T-helper 22 cell (primary cell): ENCODE measurements around the gene LRRC47.

Experiments used
- DNase-seq: peaks from one replicate; pipeline ENCODE4 v3.0.0-alpha.2; 2020; ENCODE audit warnings: low read depth

The LRRC47 gene

DNA sequence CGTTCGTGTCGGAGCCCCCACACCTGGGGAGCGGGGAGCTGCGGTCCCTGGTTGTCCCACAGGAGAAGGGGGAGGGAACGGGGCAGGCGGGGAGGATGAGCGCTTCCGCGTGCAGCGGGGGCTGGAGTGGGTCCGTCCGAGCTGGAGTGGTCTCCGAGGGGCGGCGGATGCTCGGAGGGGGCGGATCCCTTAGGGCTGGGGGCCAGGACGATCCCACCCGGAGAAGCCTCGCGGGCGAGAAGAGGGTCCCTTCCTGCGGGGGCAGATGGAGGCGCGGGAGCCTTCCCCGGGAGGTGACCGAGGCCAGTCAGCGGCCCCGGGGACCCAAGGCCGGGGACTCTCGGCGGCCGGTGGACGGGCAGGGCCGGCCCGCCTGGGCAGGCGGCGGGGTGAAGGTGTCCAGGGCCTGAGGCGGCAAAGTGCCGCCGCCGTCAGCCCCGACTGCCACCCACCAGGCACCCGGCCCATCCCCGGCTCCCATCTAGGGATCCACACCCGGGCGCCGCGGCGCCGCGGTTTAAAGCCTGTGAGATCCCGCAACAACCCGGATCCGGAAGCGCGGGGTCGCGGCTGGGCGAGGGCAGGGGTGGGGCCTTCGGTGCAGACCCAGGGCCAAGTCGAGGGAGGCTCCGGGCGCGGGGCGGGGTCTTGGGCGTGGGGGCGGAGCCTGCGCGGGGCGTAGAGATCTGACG lies 49.3 kb downstream of the LRRC47 start:
- DNase-seq: peak; percentile 72

DNA sequence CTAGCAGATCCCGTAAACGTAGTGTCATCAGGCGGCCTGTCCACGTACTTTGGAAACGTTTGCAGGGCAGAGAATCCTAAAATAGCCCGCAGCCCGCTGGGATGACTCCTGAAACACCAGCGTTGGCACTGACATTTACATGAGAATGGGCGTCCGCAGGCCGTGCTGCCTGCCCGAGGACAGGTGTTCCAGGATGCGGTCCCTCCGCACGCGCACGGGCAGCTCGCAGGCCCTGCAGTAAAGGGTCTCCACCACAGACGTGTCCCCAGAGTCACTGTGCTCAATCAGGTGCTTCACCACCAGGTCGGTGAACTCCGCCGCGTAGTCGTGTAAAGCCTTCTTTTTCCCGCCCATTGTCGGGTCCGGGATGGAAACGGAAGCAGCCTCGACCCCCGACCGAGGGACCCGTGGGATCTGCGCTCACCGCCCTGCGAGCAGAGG lies 49.9 kb downstream of the LRRC47 start:
- DNase-seq: no peak

DNA sequence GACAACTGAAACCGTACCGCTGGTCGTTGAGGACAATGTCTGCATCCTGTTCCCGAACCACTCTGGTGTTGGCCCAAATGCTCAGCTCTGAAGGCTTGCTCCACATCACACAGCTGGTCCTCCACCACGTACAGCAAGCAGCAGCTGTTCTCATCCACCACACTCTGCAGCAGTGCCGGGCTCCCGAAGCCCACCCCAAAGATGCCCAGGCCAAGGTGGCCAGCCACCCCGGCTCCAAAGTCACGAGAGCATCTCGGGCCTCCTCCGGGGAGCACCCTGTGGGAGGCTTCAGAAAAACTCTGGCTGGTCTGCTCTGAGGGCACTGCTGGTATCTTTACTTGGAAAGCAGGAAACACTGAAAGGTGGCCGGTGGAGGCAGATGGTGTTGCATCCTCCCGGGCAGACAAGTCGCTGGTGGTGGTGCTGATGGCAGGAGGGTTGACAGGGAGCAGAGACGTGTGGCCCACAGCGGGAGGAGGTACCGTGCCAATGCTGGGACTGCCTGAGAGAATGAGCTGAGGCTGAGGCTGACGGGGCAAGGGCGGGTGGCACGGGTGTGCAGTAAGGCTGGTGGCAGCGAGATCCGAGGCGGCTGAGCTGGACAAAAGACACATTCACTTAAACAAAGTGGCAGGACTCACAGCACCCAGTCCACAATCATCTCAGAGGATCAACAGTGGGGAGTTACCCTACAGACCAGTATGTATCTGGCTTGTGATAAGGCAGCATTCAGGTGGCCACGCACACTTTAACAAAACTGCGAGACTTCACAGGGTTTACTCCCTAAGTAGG lies 50.5 kb downstream of the LRRC47 start:
- no peak for DNase-seq

DNA sequence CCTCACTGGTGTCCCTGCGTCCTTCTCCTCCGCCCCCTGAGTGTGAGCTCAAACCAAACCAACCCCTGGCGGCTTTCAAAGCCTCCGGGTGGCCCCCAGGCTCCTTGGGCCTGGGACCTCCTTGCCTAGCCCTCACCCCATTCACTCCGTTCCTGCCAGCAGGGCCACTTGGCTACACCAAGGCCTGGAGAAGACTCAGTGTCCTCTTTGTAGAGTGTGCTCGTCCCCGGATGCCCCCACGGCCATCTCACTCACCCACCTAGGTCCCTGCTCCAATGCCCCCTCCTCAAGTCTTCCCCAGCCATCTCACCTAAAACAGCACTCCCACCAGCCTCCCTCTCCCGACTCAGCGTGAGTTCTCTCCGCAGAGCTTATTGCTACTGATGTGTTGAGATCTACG lies 51.2 kb downstream of the LRRC47 start:
- no peak for DNase-seq

DNA sequence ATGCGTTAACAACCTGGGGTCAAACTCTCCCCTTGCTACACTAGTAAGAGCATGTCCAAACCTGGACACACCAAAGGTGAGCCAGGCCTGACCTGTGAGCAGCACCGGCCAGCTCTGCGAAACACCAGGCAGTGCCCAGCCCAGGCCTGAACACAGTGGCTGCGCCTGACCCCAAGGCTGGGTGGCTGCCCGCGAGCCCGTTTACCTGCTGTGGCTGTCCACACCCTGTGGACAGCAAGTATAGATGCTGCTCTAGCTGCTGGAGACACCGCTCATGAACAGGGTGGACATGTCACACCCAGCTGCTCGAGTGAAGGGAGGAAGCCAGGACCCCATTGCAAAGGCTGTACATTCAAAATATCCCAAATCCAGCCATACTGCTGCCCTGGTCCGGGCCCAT lies 51.7 kb downstream of the LRRC47 start:
- DNase-seq: no peak

DNA sequence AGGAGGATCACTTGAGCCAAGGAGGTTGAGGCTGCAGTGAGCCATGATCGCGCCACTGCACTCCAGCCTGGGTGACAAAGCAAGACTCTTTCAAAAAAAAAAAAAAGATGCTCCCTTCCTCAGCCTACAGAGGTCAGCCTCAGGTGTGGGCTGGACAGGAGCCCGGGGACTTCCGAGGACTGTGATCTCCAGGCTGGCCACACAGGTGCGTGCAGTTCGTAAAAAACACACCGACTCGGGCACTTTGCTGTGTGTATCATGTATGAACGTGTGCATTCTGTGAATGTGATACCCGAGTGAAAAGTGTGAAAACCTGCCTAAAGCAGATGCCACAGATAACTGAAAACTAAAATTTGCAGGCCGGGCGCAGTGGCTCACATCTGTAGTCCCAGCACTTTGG lies 52.5 kb downstream of the LRRC47 start:
- DNase-seq: no peak

DNA sequence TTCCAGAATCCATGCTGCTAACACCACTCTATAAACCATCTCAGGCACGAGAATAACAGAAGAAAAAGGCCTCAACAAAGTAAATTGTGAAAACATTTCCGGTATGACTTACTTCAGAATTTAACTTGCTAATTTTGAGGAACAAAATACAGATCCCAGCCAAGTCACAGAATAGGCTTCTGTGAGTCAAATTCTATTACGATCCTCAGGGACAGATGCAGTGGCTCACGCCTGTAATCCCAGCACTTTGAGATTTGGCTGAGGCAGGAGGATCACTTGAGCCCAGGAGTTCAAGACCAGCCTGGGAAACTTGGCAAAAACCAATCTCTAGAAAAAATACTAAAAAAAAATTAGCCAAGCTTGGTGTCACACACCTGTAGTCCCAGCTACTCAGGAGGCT lies 52.9 kb downstream of the LRRC47 start:
- no peak for DNase-seq

DNA sequence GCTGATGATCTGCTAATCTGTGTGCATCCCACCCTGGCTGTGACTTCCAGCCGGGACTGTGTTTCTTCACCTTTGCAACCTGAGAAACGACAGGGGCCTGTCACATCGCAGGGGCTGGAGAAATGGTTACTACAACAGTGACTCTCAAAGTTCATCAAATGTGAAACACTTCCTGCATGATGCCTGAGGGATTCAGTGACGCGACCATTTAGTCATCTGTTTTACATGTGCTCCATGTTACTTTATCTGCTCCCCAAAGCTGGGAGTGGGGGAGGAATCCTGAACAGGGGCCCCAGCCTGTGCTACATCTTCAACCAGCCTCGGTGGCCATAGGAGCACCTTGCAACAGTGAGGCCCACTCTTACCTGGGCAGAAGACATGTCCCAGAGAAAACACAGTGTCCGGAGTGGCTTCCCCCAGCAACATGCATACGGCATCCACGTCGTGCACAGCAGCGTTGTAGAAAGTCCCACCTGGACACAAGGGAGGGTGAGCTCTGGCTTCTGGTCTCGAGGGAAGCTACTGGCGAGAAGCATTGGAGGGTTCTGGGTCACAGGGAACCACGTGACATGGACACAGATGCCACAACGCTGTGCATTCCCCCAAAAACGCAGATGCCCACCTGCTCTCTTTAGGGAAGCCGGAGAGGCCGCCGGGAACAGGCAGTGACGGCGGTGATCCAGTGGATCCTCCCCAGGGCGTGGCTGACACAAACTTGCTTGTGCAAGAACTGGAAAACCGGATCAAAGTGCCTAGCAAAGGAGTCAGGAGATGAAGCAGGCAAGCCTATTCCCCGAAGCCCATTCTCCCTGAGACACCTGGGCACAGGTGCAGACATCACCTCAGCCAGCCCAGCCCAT lies 53.6 kb downstream of the LRRC47 start:
- no peak for DNase-seq

DNA sequence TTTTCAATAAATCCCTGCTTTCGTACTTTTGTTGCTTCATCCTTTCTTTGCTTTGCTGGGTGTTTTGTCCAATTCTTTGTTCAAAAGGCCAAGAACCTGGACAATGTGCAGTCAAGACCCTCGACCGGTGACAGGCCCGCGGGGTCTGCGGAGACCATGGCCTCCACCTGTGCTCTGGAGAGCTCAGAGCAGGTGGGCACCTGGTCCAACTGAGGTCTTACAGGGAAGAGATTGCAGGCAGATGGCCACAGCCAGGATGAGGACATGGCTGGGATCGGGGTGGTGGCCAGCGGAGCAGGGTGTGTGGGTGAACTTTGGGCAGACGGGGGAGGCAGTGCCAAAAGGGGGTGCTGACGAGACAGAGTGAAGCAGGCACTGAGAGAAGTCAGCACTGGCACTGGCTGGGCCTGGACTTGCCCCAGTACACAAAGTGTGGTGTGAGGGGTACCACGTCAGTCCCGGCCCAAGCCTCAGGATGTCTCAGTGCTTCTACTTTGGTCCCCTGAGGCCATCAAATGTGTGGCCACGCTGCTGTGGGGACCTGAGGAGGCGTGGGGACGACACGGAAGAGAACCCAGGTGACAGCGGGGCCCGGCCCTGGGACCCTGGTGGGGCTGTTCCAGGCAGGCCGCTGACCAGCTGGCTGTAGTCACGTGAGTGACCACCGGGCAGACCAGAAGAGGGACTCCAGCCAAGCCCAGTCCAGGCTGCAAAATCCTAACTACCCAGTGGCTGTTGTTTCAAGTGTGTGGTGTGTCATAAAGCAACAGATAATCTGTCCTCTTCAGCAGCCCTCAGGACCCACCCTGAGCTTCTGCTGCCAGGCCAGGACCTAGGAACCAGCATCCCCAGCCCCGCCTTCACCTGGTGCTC lies 54.5 kb downstream of the LRRC47 start:
- no peak for DNase-seq

DNA sequence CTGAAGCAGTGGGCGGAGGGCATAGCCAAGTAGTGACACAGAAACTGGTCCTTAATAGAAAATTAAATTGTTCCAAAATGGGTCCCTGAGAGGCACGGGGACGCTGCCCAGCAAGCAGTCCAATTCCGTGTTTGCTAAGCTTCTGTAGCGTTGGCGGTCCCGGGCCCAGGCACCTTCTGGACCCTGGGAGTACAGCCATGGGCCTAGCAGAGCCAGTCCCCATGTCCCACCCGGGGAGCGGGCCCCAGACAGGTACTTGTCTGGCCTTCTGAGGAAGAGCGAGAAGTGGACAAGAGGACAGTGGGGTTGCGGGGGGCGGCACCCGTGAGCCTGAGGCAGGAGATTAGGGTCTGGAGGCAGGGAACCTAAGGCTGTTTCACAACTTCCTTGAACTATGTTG lies 55.5 kb downstream of the LRRC47 start:
- DNase-seq: no peak

DNA sequence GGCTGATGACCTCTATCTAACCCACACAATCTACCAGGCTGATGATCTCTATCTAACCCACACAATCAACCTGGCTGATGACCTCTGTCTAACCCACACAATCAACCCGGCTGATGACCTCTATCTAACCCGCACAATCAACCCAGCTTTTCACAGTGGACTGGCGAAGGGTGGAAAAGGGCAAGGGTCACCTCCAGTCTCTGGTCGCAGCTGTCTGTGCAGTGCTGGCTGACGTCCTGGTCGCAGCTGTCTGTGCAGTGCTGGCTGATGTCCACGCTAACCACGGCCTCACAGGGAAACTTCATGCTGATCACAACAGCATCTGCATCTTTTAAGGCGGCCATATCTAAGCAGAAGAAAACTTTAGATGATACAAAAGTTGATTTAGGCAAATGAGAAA lies 56.3 kb downstream of the LRRC47 start:
- DNase-seq: no peak

DNA sequence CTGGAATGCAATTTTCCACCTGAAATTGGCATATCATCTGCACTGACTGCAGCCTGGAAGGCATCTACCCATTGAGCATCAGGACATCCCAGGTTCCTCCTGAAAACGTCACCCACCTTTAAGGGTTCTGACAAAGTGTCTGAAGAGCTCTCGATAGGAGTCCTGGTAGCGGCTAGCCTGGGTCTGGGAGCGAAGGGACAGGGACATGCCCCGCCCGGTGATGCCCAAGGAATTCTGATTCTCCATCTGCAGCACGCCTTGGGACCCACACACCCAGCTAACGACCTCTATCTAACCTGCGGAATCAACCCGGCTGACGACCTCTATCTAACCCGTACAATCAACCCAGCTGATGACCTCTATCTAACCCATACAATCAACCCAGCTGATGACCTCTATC lies 57.4 kb downstream of the LRRC47 start:
- no peak for DNase-seq

DNA sequence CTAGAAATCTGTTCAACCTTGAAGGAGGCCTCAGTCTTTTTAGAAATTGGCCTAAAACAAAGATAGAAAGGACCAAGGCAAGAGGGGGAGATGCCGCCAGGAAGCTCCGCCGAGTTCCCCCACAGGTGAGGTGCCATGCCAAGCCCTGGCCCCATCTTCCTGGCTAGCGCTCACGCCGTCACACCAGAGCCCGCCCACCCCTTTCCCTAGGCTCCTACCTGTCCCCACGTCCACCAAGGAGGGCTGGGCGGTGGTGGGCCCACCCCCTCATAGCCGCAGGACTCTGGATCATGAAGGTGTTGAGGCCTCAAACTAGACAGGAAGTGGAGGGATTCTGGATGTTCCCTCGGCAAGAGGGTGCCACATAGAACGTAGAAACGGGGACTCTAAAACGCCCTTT lies 59.6 kb downstream of the LRRC47 start:
- DNase-seq: no peak

DNA sequence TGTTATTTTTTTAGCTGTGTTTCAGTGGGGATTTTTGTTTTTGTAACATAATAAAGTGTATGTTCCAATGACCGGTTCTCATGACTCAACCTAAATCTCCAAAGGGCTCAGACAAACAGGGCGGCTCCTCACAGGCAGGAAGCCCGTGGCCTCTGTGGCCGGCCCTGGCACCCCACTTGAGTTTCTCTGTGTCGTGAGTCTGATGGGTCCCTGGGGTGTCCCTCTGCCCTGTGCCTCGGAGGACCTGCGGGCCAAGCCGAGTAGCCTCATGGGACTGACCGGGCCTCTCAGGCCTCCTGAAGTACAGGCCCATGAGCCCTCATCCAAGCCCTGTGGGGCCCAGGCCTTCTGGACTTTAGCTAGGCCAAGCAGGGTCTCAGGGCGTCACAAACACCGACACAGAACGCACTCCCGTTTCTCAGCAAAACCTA lies 60.2 kb downstream of the LRRC47 start:
- DNase-seq: no peak

DNA sequence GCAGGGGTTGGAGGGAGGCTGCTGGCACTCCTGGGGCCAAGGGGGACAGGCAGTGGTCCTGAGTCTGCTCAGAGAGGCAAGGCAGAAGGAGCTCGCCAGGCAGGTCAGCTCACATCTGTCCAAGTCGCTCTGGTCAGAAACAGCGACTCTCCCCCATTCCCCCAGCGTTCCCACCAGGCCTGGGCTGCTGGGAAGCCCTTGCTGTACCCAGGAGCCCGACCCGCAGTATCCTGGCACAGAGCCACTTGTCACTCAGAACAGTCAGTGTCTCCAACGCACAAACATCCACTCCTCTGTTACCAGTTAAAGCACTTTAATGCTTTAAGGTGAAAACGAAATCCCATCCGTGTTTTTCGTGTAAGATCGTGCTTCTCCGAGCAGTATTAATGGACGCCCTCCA lies 60.6 kb downstream of the LRRC47 start:
- no peak for DNase-seq

DNA sequence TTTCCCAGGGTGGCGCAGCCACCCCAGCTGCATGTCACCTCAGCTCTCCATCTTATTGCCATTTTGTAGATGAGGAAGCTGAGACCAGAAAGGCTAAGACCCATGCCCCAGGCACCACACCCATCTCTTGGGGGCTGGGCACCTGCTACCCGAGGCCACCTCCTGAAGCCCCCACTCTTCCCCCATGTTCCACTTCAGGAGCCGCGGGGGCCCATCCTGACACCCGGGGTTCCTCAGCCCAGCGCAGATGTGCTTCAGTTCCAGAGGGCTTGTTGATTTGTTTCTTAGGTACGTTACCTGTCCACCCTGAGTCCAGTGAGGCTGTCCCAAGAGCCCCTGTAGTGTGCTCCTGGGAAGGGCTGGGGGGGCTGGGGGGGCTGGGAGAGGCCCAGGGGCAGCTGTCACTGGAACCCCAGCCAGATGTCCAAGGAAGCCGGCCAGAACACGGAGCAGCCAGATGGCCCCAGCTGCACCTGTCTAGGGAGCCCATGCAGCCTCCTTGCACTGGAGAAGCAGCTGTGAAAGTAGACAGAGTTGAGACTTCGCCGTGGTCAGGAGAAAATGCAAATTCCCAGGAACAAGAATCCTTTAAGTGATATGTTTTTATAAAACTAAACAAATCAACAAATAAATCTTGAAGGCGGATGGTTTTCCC lies 61.1 kb downstream of the LRRC47 start:
- no peak for DNase-seq

DNA sequence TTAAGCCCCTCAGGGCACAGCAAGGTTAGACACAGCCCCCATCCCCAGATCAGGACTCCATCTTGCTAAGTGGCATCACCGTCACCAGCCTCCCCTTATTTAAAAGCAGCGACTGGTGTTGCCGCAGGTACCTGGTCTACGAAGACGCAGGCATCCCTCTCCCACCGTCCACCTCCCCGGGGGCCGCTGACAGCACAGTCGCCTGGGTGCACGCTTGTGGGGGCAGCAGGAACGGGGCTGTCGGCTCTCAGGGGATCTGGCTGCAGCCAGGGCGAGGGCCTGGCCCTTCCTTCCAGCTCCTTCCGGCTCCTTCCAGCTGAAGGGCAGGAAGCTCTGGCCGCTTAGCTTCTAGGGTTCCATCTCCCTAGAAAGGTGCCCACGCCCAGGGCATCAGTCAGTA lies 61.7 kb downstream of the LRRC47 start:
- DNase-seq: no peak

DNA sequence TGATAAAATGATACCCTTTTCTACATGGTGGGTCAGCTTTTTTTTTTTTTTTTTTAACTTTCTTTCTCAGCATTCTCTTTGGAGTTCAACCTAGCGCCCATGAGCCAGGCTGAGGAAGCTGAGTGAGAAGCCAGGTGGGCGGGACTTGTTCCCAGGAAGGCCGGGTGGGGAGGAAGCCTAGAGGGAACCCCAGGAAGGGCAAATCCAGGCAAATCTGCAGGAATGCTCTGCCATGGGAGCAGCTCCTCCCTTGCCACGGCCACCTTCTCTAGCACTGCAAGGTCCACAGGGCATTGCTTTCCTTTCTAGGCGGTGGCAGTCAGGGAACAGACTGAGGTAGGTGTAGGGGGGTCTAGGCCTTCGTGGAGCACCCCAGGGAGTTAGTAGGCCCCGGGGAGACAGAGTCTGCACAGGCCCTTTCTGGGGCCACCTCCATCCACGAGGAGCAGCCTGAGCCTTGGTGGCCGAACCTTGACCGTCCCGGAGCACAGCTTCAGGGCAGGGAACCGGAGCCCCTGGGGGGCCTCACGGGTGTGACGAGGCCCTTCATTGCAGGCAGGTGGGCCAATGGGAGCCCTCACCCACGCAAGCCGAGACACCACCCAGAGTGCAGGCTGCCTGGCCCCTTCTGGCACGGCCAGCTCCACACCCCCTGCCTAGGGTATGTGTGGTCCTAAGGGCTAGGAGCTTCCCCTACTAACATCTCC lies 62.3 kb downstream of the LRRC47 start:
- no peak for DNase-seq

DNA sequence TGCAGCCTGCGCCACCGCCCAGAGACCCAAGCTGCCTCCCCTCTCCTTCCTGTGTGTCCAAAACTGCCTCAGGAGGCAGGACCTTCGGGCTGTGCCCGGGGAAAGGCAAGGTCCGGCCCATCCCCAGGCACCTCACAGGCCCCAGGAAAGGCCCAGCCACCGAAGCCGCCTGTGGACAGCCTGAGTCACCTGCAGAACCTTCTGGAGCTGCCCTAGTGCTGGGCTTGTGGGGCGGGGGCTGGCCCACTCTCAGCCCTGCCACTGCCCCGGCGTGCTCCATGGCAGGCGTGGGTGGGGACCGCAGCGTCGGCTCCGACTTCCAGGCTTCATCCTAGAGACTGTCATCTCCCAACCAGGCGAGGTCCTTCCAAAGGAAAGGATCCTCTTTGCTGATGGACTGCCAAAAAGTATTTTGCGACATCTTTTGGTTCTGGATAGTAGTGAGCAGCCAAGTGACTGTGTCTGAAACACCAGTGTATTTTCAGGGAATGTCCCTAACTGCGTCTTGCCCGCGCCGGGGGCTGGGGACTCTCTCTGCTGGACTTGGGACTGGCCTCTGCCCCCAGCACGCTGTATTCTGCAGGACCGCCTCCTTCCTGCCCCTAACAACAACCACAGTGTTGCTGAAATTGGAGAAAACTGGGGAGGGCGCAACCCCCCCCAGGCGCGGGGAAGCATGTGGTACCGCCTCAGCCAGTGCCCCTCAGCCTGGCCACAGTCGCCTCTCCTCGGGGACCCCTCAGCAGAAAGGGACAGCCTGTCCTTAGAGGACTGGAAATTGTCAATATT lies 63.0 kb downstream of the LRRC47 start:
- DNase-seq: no peak
